ENCODE data around the gene LPCAT4.

- TF ChIP-seq RAD21 (IDR thresholded peaks at IDR 0.05; ENCODE audit: low read length) (no peak), CTCF (IDR thresholded peaks at IDR 0.05) (no peak)
Measured at GRCh38 chr15:34338347-34338746, 28.6 kb downstream of the LPCAT4 start.

Measured in SK-N-SH (cell line).